Activated effector memory CD4-positive, alpha-beta T cell treated with anti-CD3 and anti-CD28 coated beads, Interleukin-2, amount 50 U/mL, for 16 hours (primary cell): Measurements from ENCODE around the gene PRKG1.

Experiments
- DNase-seq: peaks from one replicate; pipeline ENCODE4 v3.0.0-alpha.2; 2020

Gene PRKG1

DNA sequence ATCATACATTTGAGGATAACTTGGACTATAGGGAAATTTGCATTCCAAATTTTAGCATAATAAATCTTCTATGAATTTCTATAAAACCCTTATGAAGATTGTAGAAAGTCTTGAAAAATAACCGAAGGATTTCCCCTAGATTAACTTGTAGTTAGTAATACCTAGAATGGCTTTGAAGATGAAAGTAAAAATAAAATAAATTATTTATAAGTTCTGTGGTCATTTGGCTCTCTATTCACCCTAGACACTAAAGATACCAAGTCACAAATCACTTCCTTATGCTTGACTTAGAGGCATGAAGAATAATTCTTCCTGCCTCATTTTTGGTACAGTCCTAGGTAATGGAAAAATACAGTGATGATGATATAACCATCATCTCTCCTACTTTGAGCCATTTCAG lies 545.8 kb downstream of the PRKG1 start:
- no peak for DNase-seq

DNA sequence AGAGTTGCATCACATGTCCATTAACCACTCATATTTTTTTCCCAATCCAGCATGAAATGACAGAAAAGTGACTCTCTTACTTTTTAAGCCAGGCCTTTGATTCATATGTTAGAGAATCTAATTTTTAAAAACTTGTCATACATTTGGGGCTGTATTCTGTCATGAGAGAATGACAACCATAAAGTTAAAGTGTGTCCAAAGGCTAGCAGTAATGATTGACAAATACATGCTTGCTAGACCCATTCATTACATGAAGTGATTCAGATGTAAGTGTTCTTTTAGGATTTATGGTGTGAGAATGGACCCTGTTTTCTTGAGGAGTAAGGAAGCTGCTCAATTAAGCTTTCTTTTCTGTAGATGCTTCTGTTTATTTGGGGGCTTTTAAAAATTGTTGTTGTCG lies 549.7 kb downstream of the PRKG1 start:
- no peak for DNase-seq

DNA sequence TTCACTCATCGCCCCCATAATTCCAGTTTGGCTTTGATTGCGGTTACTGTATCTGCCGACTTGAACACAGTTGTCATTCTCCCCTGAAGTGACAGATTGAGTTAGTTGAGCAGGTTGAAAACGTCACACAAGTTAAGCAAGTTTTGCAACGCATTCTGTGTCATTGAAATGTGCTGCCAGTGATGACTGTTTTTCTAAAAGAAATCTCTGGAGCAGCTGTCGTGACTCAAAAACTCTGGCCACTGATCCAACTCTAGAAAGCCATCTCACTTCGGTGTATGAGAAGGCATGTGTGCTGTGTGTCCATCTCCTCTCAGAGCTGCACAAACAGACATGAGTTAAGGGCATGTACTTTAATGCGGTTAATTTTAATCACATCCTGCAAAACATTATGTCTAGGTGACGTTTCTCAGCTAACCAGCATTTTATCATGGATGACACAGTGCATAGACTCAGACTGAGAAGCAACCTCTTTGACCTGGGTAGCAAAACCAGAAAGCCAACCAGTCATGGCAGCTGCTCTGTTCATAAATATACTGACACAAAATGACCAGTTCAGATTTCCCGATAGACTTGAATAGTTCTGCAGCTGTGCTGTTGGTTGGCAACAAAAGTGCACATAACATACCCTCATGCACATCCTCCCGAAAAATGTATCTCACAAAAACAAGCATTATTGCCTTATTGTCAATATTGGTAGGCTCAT lies 555.8 kb downstream of the PRKG1 start:
- DNase-seq = no peak

DNA sequence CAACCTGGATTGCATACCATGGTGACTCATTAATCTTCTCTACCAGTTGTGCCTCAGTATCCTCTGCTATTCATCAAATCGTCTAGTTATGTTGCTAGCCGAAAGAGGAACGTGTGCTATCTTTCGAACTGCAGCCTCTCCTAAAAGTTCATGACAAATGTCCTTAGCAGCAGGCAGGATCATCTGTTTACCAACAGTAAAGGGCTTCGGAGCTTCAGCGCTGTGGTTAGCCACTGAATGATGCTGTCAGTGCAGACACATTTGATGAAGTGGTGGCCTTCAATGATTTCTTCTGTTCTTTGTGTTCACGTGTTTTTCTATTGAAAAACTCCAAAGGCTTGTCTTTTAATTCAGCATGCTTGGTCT lies 556.3 kb downstream of the PRKG1 start:
- no peak for DNase-seq

DNA sequence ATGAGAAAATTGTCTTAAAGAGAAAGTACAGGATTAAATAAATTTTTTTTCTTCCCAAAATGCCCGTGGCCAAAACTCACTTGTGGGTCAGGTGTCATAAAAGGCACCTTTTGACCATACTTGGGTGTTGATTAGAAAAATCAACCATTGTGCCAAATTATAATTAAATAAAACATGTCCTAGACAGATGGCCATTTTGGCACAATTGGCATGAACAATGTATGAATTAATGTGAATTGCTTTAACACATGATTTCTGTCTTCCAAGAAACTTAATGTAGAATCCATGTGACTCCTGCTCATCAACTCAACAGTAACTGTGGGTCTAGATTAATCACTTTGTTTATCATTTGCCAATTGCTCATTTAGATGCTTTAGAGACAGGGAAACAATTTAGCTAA lies 561.1 kb downstream of the PRKG1 start:
- no peak for DNase-seq

DNA sequence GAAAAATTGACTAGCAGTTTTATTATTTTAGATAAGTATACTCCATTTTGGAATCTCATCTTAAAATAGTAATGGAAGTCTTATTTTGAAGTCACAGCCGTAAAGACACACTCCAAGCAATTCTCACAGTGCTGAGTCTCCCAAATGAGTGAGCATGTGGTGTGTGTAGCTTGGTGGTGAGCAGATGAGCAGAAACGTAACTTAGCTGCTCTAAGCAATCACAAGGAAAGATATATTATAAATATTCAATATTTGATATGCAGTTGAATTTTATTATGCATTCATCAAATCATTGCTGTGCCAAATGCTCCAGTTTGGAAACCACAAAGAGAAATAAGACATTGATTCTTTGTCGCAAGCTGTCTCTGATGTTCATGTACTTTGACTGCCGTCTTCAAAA lies 563.9 kb downstream of the PRKG1 start:
- DNase-seq = no peak

DNA sequence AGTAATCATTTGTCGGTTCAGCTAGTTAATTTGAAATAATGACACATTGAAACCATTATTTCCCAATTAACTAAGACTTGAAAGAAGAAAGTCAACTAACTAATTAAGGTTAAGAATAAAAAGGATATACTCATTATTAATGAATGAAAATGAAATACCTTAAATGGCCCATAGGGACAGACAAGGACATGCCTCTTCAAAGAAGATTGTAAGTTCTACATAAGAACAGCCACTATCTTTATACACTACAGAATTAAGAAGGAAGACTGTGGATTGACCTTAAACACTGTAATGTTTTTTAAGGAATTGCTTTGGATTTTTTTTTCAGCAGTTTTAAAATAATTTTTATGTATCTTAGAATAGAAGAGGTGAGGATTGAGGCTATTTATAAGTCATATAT lies 564.5 kb downstream of the PRKG1 start:
- DNase-seq = no peak

DNA sequence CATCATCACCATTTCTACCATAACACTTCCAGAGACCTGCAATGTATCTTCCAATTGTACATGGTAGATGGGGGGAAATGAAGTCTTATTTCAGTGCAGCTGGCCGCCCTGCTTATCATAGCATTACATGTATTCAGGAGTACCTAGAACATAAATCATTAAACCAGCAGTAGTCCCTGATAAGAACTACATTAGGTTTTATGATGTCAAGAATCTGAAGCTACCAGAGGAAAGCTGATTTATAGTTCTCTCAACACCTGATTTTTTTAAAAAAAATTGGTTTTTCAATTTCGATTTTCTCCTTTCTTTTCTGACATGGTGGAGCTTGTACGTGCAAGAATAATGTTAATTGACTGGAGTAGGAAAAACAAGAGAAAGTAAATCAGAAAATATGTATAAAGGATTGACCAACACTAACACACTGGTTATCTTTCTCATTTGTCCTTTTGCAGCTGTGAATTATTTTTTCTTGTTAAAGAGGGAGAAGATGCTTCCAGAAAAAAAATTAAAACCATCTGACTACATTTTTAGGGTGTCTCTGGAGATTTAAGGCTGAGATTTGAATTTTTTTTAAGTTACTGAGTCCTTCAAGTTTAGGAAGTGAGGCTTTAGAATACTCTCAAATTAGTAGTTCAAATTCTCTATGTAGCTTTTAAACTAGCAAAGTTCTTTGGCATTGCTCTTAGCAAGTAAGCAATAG lies 566.0 kb downstream of the PRKG1 start:
- DNase-seq = no peak

DNA sequence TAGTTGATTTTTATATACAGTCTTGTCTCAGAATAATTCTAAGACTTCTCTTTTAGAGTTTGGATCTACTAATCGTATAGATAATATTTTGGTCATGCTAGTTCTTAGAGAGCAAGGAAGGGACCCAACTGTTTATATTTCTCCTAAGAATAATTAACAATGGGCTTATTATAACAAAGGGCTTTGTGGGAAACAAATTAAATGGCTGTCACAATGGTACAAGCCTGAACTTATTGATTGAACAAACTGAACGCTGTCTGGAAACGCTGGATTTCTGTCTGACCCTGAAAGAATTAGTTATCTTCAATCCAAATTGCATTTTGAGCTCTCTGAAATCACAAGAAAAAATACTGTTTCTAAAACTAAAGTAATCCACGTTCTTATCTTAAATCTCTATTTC lies 568.3 kb downstream of the PRKG1 start:
- DNase-seq = no peak

DNA sequence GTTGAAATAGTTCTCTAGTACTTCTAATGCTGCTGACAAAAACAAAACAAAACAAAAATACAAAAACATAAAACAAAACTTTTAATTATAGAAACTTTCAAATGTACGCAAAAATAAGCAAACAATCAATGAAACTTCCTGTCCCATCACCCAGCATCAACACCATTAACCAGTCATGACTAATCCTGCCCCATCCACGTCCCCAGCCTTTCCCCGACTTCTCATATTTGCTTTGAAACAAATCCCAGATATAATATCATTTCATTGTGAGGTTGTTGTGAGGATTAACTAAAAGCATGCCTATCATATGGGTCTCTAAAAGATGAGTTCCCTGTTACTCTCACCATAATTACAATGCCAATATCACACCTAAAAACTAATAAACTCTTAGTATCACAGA lies 569.4 kb downstream of the PRKG1 start:
- no peak for DNase-seq

DNA sequence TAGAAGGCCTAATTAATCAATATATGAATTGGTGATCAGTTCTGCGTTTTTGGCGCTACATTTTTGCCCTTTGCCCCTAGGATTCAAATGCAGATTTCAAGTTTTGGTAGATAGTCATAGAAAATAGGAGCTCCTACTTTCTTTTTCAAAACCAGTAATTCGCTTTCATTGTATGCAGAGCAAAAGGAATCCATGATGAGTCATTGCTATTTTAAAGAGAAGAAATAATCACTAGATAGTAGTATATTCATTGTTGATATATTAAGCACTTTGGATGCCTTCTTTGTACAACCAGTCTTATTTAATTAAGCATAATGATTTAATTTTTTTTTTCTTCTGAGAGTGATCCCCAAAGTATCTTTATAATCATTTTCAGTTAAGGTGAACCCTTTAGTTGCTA lies 574.8 kb downstream of the PRKG1 start:
- no peak for DNase-seq

DNA sequence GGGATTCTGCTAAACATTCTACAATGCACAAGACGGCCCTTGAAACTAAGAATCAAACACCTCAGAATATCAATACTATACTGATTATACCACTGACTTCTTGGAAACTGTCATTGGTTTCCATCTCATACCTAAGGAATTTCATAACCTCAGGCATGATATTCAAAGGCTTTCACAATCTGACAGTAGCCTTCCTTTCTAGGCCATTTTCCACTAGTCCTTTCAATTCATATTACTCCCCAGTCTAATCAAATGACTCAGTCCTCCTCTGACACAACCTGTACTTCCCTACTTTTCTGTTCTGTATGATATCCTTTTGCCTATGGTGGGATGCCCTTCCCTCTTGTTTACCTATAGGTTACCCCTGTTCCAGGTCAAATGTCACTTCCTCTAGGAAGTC lies 576.8 kb downstream of the PRKG1 start:
- DNase-seq = no peak

DNA sequence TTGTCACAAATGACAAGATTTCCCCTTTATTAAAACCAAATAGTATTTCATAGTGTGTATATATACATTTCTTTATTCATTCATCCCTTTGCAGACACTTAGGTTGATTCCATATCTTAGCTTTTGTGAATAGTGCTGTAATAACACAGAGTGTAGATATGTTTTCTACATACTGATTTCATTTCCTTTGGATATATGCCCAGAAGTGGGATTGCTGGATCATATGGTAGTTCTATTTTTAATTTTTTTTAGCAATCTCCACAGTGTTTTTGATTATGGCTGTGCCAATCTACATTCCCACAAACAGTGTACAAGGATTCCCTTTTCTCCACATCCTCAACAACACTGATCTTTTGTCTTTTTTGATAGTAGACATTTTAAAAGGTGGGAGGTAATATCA lies 578.7 kb downstream of the PRKG1 start:
- no peak for DNase-seq

DNA sequence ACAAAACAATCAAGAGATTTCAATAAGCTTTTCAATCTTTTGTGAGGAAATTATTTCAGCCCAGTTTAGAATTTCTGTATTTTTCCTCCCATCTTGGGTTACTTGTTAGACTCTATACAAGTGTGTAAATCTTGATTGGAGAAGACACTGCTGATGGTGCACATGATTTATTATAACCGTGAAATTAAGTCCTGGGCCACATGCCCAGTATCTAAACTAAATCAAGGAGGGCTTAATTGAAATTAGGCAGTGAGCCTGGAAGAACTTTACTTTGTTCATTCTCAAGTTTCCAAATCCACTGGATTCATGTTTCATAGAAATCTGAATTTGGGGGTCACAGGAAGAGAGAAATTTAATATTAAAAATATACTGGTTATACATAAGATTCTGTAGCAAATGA lies 580.6 kb downstream of the PRKG1 start:
- no peak for DNase-seq

DNA sequence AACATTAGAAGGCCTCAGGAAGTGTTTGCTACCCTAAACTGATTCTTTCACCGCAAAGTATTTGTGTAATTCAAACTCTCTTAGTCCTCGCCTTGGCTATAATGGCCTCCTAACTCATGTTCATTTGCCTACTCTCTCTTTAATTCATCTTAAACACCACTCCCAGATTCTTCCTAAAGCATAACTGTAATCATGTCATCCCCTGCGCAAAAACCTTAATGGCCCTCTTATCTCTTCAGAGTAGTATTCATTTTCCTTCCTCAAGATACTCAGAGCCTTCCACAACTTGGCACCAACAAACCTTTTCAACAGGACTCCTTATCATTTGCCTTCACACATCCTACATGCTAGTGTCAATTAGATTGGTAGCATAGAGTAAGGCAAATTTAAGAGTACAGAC lies 582.2 kb downstream of the PRKG1 start:
- DNase-seq = no peak

DNA sequence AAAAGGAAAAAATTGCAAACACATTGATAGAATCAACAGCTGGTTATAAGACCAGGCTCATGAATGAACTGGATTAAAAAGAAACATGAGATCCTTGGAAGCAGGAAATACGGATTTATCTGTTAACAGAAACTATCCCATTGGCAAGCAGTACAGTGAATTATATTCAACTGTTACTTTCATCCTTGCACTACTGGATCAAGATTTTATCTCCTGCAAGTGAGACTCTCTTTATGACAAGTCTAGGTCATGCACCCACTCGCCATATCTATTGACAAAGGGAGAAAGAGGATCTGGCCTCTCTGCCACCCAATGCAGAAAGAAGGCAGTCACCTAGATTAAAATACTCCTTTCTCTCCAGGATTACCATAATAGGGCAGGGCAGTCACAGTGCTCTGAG lies 583.7 kb downstream of the PRKG1 start:
- no peak for DNase-seq

DNA sequence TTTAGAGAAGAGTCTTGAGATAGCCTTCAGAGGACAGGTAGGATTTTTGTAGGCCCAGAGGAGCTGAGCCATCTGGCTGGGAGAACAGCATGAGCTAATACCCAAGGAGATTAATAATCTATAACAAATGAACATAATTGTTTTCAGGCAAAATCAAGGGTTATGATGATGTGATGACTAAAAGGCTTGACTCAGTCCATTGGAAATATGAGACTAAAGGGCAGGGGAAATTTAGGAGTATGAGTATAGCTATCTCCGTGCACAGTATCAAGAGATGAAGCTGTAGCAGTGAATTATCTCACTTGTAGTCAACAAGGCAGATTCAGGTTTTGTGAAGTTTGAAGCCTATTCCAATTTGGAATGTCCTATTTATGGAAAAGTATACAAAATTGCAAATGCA lies 585.1 kb downstream of the PRKG1 start:
- no peak for DNase-seq

DNA sequence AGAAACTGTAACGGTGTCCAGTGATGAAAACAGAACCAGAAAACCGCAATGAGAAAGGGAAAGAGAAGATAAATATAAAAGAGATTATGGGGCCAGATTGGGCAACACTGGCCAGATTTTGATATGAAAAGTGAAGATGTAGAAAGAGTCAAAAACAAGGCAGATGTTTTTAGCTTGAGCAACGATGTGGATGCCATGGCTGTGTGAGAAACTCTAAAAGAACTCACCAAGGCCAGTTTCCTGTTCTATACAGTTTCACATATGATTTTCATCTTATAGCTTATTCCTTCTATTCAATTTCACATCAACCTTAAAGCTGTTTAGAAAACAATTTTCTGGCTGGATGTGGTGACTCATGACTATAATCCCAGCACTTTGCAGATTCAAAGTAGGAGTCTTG lies 588.8 kb downstream of the PRKG1 start:
- DNase-seq = no peak

DNA sequence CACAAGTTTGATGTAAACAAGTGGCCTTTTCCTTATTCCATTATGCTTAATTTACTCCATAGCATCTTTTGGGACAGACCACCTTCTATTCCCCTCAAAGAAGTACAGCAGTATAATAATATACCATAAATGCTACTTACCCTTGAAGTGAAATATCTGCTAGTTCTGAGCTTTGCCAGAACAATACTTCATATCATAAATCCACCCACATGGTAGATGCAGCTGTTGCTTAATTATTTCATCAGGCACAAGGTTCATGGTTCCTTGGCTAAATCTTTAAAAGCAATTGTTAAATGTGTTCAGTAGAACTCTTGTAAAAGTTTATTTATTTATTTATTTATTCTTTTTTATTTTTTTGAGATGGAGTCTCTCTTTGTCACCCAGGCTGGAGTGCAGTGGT lies 592.2 kb downstream of the PRKG1 start:
- no peak for DNase-seq

DNA sequence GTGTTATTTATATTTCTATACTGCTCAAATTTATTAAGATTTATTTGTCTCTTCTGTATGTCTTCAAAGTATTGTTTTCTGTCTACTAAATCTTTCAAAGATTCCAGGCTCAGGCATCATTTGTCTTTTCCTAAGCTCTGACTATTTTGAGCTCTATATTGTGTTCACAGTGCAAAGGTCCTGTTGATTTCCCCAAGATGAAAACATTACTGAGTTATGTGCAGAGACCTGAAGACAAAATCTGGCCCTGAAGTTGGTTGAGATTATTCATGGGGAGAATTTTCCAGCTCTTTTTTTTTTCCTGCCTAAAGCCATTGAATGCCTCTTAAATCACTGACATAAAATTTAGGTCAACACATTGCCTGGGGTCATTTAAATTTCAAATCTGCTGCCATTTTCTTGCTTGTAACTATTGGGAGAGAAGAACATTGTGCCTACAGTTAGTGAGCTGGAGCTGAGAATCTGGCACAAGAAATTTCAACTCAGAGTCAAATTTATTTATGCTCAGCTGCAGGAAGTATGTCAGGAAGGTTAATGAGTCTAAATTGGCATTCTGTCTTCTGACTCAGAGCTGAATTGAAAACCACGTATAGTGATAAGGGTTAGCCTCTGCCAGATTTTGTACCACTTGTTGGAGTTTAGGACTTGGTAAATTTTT lies 593.5 kb downstream of the PRKG1 start:
- no peak for DNase-seq

DNA sequence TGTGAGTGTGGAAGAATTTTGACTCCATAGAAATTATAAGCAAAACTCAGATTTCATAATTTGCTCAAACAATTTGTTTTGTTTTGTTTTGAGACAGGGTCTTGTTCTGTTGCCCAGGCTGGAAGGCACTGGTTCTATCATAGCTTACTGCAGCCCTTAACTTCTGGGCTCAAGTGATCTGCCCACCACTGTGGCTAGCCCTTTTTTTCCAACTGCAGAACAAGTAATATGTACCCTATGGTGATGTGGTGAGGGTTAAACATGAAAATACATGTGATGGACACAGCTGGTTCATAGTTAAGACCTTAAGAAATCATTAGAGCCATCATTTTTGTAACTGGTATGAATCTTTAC lies 594.0 kb downstream of the PRKG1 start:
- no peak for DNase-seq

DNA sequence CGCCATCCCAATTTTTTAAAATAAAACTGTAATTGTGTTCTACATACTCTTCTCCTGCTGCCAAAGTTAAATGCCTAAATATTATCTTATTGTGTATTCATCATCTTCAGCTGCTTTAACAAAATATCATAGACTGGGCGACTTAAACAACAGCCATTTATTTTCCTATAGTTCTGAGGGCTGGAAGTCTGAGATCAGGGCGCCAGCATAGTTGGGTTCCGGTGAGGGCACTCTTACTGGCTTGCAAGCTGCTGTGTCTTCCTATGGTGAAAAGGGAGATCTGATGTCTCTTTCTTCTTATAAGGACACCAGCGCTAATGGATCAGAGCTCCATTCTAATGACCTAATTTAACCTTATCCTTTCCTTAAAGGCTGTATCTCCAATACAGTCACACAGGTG lies 594.8 kb downstream of the PRKG1 start:
- DNase-seq = no peak

DNA sequence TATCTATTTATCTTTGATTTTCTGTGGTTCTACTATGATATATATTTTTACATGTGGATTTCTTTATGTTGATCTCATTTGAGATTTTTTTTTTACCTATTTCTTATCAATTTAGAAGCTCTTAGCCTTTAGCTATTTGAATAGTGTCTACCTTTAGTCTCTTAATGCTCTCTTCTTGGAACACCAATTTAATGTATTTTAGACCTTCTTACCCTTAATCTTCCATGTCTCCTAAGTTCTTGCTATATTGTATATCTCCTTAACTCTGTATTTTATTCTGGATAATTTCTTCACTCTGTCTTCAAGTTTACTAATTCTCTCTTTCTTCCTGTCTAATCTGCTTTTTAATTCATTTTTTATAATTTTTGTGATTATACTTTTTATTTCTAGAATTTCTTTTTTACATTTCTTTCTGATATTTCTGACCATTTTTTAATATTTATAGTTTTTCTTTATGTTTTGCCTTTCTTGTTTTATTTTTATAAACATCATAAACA lies 597.8 kb downstream of the PRKG1 start:
- DNase-seq = no peak

DNA sequence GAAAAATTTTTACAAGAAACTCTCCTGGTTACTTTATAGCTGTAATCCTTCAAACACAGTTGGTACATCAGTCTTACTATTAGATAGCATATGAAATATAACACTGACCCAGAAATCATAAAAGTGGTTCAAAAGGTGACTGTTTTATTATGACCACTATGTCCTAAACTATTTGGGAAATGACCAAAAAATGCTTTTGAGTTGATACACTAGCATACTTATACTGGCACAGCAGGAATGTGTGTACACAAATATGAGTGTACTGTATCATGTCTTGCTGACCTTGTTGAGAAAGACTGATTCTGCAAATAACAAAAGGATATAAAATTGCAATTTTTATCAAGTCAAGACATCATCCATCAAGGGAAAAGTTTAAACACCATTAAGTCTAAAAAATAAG lies 600.8 kb downstream of the PRKG1 start:
- DNase-seq = no peak

DNA sequence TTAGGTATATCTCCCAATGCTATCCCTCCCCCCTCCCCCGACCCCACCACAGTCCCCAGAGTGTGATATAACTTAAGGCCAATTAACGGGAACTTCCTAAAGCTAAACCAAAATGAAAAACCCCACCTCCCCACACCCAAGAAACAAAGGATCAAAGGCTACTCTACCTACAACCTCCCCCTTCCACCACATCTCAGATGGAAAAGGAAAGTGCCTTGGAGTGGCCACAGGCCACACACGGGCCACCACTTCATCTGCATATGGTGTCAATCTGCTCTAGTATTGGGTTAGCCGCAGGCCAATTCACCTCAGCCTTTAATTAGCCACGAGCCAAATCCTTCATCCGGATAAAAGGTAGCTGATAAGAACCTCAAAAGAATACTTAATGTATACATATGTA lies 605.6 kb downstream of the PRKG1 start:
- no peak for DNase-seq
